HCT116 (cell line): ENCODE results near the gene RPLP2. TPM values are rescaled to one million over a fixed set of nuclear protein-coding genes. Genes with fewer than 3 reads are reported as not detected.

ENCODE experiments used
- ATAC-seq: fragments of 200-7000 bp; cut with Tn5 transposase; 2 replicates; pipeline ENCODE4 v1.9.1; 2020; ENCODE audit warnings: mild to moderate bottlenecking, moderate library complexity
- BruUV-seq: library from RNA; stranded (reverse); fragments of 400-500 nt; replicated peaks from 2 replicates; lab custom pipeline; 2021; lab: Mats Ljungman, UMichigan
- CTCF ChIA-PET: fragments of 300-600 bp; sonication (Branson Sonifier 250); formaldehyde crosslinking; loops from one replicate; lab custom pipeline; 2021; ENCODE audit warnings: antibody characterized with exemption; lab: Charles Lee
- POLR2A ChIA-PET: fragments of 300-600, 350-600 bp; sonication (Branson Sonifier 250); formaldehyde crosslinking; loops from one replicate; lab custom pipeline; 2021; ENCODE audit warnings: antibody characterized with exemption; lab: Charles Lee
- RAD21 ChIA-PET, 2 experiments: fragments of 300-600 bp; sonication (Branson Sonifier 250); formaldehyde crosslinking; loops; one replicate each; lab custom pipeline; 2023; ENCODE audit warnings: low total read pairs in 2 of 2; ENCODE audit not compliant: uncharacterized antibody in 2 of 2, unreplicated experiment in 2 of 2, low non-redundant PET in 1 of 2; lab: Charles Lee
- DNase-seq: peaks from one replicate; pipeline ENCODE4 v3.0.0-alpha.2; 2010; ENCODE audit warnings: low read depth, low spot score
- H2AFZ ChIP-seq: fragments of 200-600 bp; shearing (Covaris generic), sonication (generic); 2 replicates; pipeline ENCODE4 v1.6.1; 2017; ENCODE audit warnings: low read depth, mixed run types, mixed read lengths, antibody characterized with exemption, low read length; ENCODE audit not compliant: poor library complexity, severe bottlenecking
- H3K27ac ChIP-seq: 2 replicates; pipeline ENCODE4 v1.5.1; 2012; ENCODE audit warnings: low read depth, low read length
- H3K27me3 ChIP-seq: fragments of 200-600 bp; sonication (generic); 2 replicates; pipeline ENCODE4 v1.6.1; 2016; ENCODE audit warnings: mixed run types, low read length, mixed read lengths; ENCODE audit not compliant: insufficient read depth
- H3K36me3 ChIP-seq, 2 experiments: fragments of 200-500 bp in 1 of 2; fragments of 200-600 bp in 1 of 2; sonication (Bioruptor generic) in 1 of 2; sonication (generic) in 1 of 2; 2 replicates each; pipeline versions ENCODE4 v1.5.1 to v1.6.1; 2014 to 2016; ENCODE audit warnings: low read length in 2 of 2, inconsistent platforms in 1 of 2, mixed read lengths in 1 of 2, mixed run types in 1 of 2; ENCODE audit not compliant: insufficient read depth in 2 of 2, control insufficient read depth in 1 of 2
- H3K4me1 ChIP-seq, 2 experiments: fragments of 200-600 bp in 1 of 2; sonication (generic) in 1 of 2; 2 replicates each; pipeline versions ENCODE4 v1.5.1 to v1.6.1; 2012 to 2017; ENCODE audit warnings: low read length in 2 of 2, inconsistent platforms in 1 of 2, mild to moderate bottlenecking in 1 of 2, mixed read lengths in 1 of 2, mixed run types in 1 of 2, moderate library complexity in 1 of 2; ENCODE audit not compliant: insufficient read depth in 2 of 2, control insufficient read depth in 1 of 2
- H3K4me2 ChIP-seq: fragments of 200-600 bp; sonication (generic); 2 replicates; pipeline ENCODE4 v1.6.1; 2017; ENCODE audit warnings: mixed run types, low read length, mixed read lengths
- H3K4me3 ChIP-seq, 2 experiments: fragments of 200-600 bp in 1 of 2; sonication (generic) in 1 of 2; replicated peaks in 1 of 2; 2 replicates each; pipeline ENCODE4 v1.5.1; 2011 to 2016; ENCODE audit warnings: low read length in 2 of 2, control low read depth in 1 of 2, low read depth in 1 of 2, mild to moderate bottlenecking in 1 of 2, mixed read lengths in 1 of 2, mixed run types in 1 of 2
- H3K79me2 ChIP-seq: fragments of 200-600 bp; sonication (generic); 2 replicates; pipeline ENCODE4 v1.6.1; 2017; ENCODE audit warnings: mild to moderate bottlenecking, mixed run types, low read length, moderate library complexity, mixed read lengths; ENCODE audit not compliant: insufficient read depth
- H3K9ac ChIP-seq: fragments of 200-600 bp; sonication (generic); 2 replicates; pipeline ENCODE4 v1.6.1; 2016; ENCODE audit warnings: low read length, mixed read lengths
- H3K9me2 ChIP-seq: fragments of 200-600 bp; sonication (generic), shearing (Covaris generic); 2 replicates; pipeline ENCODE4 v1.6.1; 2017; ENCODE audit warnings: mixed run types, mild to moderate bottlenecking, moderate library complexity; ENCODE audit not compliant: insufficient read depth
- H3K9me3 ChIP-seq, 2 experiments: fragments of 200-500 bp in 1 of 2; fragments of 200-600 bp in 1 of 2; sonication (Bioruptor generic) in 1 of 2; sonication (generic) in 1 of 2; 2 replicates each; pipeline ENCODE4 v1.6.1; 2014 to 2017; ENCODE audit warnings: low read length in 2 of 2, mixed read lengths in 2 of 2, inconsistent platforms in 1 of 2, low read depth in 1 of 2, mild to moderate bottlenecking in 1 of 2, mixed run types in 1 of 2, moderate library complexity in 1 of 2; ENCODE audit not compliant: control insufficient read depth in 1 of 2, insufficient read depth in 1 of 2
- H4K20me1 ChIP-seq: fragments of 200-600 bp; sonication (generic), shearing (Covaris generic); 2 replicates; pipeline ENCODE4 v1.6.1; 2017; ENCODE audit warnings: mixed run types, mild to moderate bottlenecking, moderate library complexity; ENCODE audit not compliant: insufficient read depth
- CTCF ChIP-seq, 3 experiments: fragments of 200-600 bp in 1 of 3; sonication (generic) in 1 of 3; IDR thresholded peaks in 2 of 3; conservative IDR thresholded peaks in 1 of 3; 2 replicates each; pipeline ENCODE4 v1.5.1; 2012 to 2017; ENCODE audit warnings: low read depth in 2 of 3, low read length in 2 of 3, antibody characterized with exemption in 1 of 3, borderline replicate concordance in 1 of 3, control low read depth in 1 of 3, mild to moderate bottlenecking in 1 of 3, mixed read lengths in 1 of 3, mixed run types in 1 of 3, moderate library complexity in 1 of 3; ENCODE audit not compliant: insufficient read depth in 1 of 3
- EZH2phosphoT487 ChIP-seq: fragments of 200-600 bp; IDR thresholded peaks from 2 replicates; pipeline ENCODE4 v1.6.1; 2018; ENCODE audit warnings: antibody characterized with exemption, borderline replicate concordance
- FOSL1 ChIP-seq: IDR thresholded peaks from 2 replicates; pipeline ENCODE4 v1.6.1; 2012; ENCODE audit warnings: low read depth
- SRF ChIP-seq: IDR thresholded peaks from 2 replicates; pipeline ENCODE4 v1.6.1; 2012; ENCODE audit warnings: low read depth
- TCF7L2 ChIP-seq: IDR thresholded peaks from 2 replicates; pipeline ENCODE4 v1.7.0; 2011; ENCODE audit warnings: borderline replicate concordance, inconsistent platforms; ENCODE audit not compliant: insufficient read depth, insufficient read length; ENCODE audit errors: extremely low read depth
- ZNF274 ChIP-seq: fragments of 200-500 bp; sonication (Bioruptor generic); IDR thresholded peaks from 2 replicates; pipeline ENCODE4 v1.6.1; 2014; ENCODE audit warnings: mild to moderate bottlenecking, low read depth, low read length, inconsistent platforms
- intact Hi-C: fragments of 100-400 bp; cut with micrococcal nuclease; formaldehyde crosslinking; loops from 2 replicates; pipeline ENCODE4 v1.10.0; 2022
- total RNA-seq: library from RNA; stranded (reverse); gene quantifications from one replicate; pipeline ENCODE4 v1.2.1, GENCODE V29; 2021; ENCODE audit not compliant: unreplicated experiment

The RPLP2 gene
- total RNA-seq, 1 experiment from 2014 or later: 3,615 TPM

- BruUV-seq: no TSS peak
- peaks cover 52% of the 10 kb centered on the region for H3K79me2 ChIP-seq
Measured at GRCh38 chr11:811446-812245, 1.9 kb downstream of the RPLP2 start.

More at GRCh38 chr11:811446-812245, 1.9 kb downstream of the RPLP2 start:
- Histone ChIP-seq H3K4me3 (peak overlapping the region; percentile 82 to 97), H2AFZ (no peak overlapping the region), H3K36me3 (peaks cover 21 to 38% of the 10 kb centered on the region in 2 experiments), H3K9me3 (no peaks in the 10 kb centered on the region), H3K27ac (peak overlapping the region; percentile 93), H3K4me1 (peaks cover 17 to 55% of the 10 kb centered on the region in 2 experiments), H4K20me1 (peaks cover 17% of the 10 kb centered on the region; the same call in 1 of the 2 replicates), H3K9me2 (no peaks in the 10 kb centered on the region), H3K9ac (peak overlapping the region; percentile 100), H3K4me2 (peak overlapping the region; percentile 88), H3K27me3 (no peaks in the 10 kb centered on the region)
- ChIA-PET RAD21 (no interaction called here), POLR2A (interaction anchor here (1.8 kb wide), 1 partner anchor 8 kb away, joined by 9 read pairs; the partner anchor contains the start of gene PNPLA2), CTCF (no interaction called here)
- intact Hi-C loops: no loop called here
- DNase-seq: no peak
- no peak for ATAC-seq
- no peak for TF ChIP-seq FOSL1
- peak in 2 of 3 experiments; percentile 8 to 16; a peak in 1 of 6 replicates for TF ChIP-seq CTCF (IDR thresholded peaks at IDR 0.05 in 2 of 3, conservative IDR thresholded peaks at IDR 0.05 in 1 of 3; ENCODE audit: borderline replicate concordance in 1 of 3, insufficient read depth in 1 of 3, low read depth in 2 of 3, low read length in 2 of 3)
- no peak for TF ChIP-seq SRF
- TF ChIP-seq EZH2phosphoT487: no peak
- no peak for TF ChIP-seq TCF7L2
- no peak for TF ChIP-seq ZNF274
